ENCODE results near the gene CCDC137. TPM values are rescaled to one million over a fixed set of nuclear protein-coding genes. Genes with fewer than 3 reads are reported as not detected.
"Not testable (repeated sequence)": the region's sequence is repeated elsewhere in the genome, so short reads cannot be mapped to it uniquely, and the experiment has no call there.

CCDC137 gene
- 10 to 100 TPM; 16.8 to 21.9 (median 17.5) TPM for polyA plus RNA-seq (ENCODE audit: insufficient read length in 3 of 3)
- long read RNA-seq, donor 1, partial matches to known transcripts = 5 of 70 reads
- long read RNA-seq, donor 1, other reads (novel, unspliced or antisense) = 62 of 70 reads
- long read RNA-seq, donor 2, transcript CCDC137-201 (6 exons, 2,468 nt) = major isoform, 7 of 7 reads
- long read RNA-seq, donor 2, partial matches to known transcripts = 0 of 7 reads
- long read RNA-seq, donor 2, other reads (novel, unspliced or antisense) = 0 of 7 reads
- long read RNA-seq, donor 3, transcript CCDC137-201 (6 exons, 2,468 nt) = major isoform, 5 of 5 reads
- long read RNA-seq, donor 3, partial matches to known transcripts = 0 of 5 reads
- long read RNA-seq, donor 3, other reads (novel, unspliced or antisense) = 0 of 5 reads
- long read RNA-seq, donor 4, transcript CCDC137-201 (6 exons, 2,468 nt) = major isoform, 6 of 6 reads
- long read RNA-seq, donor 4, partial matches to known transcripts = 0 of 6 reads
- long read RNA-seq, donor 4, other reads (novel, unspliced or antisense) = 0 of 6 reads
- long read RNA-seq, donor 5, partial matches to known transcripts = 5 of 6 reads
- long read RNA-seq, donor 5, other reads (novel, unspliced or antisense) = 0 of 6 reads
- long read RNA-seq, donor 6, partial matches to known transcripts = 8 of 18 reads
- long read RNA-seq, donor 6, other reads (novel, unspliced or antisense) = 6 of 18 reads
- long read RNA-seq, donor 7, transcript CCDC137-201 (6 exons, 2,468 nt) = major isoform, 8 of 16 reads
- long read RNA-seq, donor 7, partial matches to known transcripts = 6 of 16 reads
- long read RNA-seq, donor 7, other reads (novel, unspliced or antisense) = 0 of 16 reads
- long read RNA-seq, donor 8, partial matches to known transcripts = 0 of 4 reads
- long read RNA-seq, donor 8, other reads (novel, unspliced or antisense) = 0 of 4 reads
- long read RNA-seq, donor 9, transcript CCDC137-201 (6 exons, 2,468 nt) = major isoform, 7 of 74 reads
- long read RNA-seq, donor 9, partial matches to known transcripts = 19 of 74 reads
- long read RNA-seq, donor 9, other reads (novel, unspliced or antisense) = 47 of 74 reads
- long read RNA-seq, donor 10, transcript CCDC137-201 (6 exons, 2,468 nt) = major isoform, 5 of 17 reads
- long read RNA-seq, donor 10, partial matches to known transcripts = 11 of 17 reads
- long read RNA-seq, donor 10, other reads (novel, unspliced or antisense) = 0 of 17 reads
- long read RNA-seq, donor 11, partial matches to known transcripts = 0 of 1 reads
- long read RNA-seq, donor 11, other reads (novel, unspliced or antisense) = 0 of 1 reads
- long read RNA-seq, donor 12, transcript CCDC137-201 (6 exons, 2,468 nt) = major isoform, 9 of 105 reads
- long read RNA-seq, donor 12, partial matches to known transcripts = 48 of 105 reads
- long read RNA-seq, donor 12, other reads (novel, unspliced or antisense) = 48 of 105 reads
- long read RNA-seq, donor 13, partial matches to known transcripts = 0 of 3 reads
- long read RNA-seq, donor 13, other reads (novel, unspliced or antisense) = 0 of 3 reads
- long read RNA-seq, donor 14 = 0 reads
- long read RNA-seq, donor 15 = 0 reads
- long read RNA-seq, donor 16, transcript CCDC137-201 (6 exons, 2,468 nt) = major isoform, 7 of 17 reads
- long read RNA-seq, donor 16, partial matches to known transcripts = 9 of 17 reads
- long read RNA-seq, donor 16, other reads (novel, unspliced or antisense) = 0 of 17 reads

- peak; percentile 96 for DNase-seq
These were observed at the start of gene CCDC137, which contains the start of gene OXLD1 for GRCh38 chr17:81666342-81667191. Gene CCDC137, plus strand, starts transcription at chr17:81666737. Its CDS starts 30 bp downstream, at chr17:81666767. Gene OXLD1, minus strand, starts transcription at chr17:81666605. Its CDS starts 28 bp downstream, at chr17:81666577.

- DNase-seq = no peak
These were observed 49.7 kb upstream of the CCDC137 start for GRCh38 chr17:81616877-81617276.

GRCh38 chr17:81618307-81618706 is 48.2 kb upstream of the CCDC137 start:
- DNase-seq = not testable (repeated sequence)

GRCh38 chr17:81621494-81622130 is 44.9 kb upstream of the CCDC137 start:
- no peak for DNase-seq

GRCh38 chr17:81630274-81630673 is 36.3 kb upstream of the CCDC137 start:
- DNase-seq = no peak

- no peak for DNase-seq
These were observed 35.1 kb upstream of the CCDC137 start for GRCh38 chr17:81631482-81631881.

GRCh38 chr17:81635431-81635830 is 31.1 kb upstream of the CCDC137 start:
- DNase-seq = no peak

- DNase-seq = no peak
These were observed 30.5 kb upstream of the CCDC137 start for GRCh38 chr17:81635973-81636504.

- DNase-seq = peak; percentile 86
These were observed 29.8 kb upstream of the CCDC137 start, which contains the start of the genes NPLOC4 and TSPAN10 for GRCh38 chr17:81636505-81637288. Gene NPLOC4, minus strand, starts transcription at chr17:81637112. Its CDS starts 182 bp downstream, at chr17:81636930. Gene TSPAN10, plus strand, starts transcription at chr17:81637196. Its CDS starts 5,217 bp downstream, at chr17:81642413.

GRCh38 chr17:81638683-81639082 is 27.9 kb upstream of the CCDC137 start:
- no peak for DNase-seq

GRCh38 chr17:81640011-81640410 is 26.5 kb upstream of the CCDC137 start:
- DNase-seq = no peak

- DNase-seq = no peak
These were observed 24.6 kb upstream of the CCDC137 start for GRCh38 chr17:81641825-81642489.

GRCh38 chr17:81644496-81644895 is 22.0 kb upstream of the CCDC137 start:
- no peak for DNase-seq

GRCh38 chr17:81644976-81645952 is 21.3 kb upstream of the CCDC137 start:
- DNase-seq = no peak

- no peak for DNase-seq
These were observed 19.5 kb upstream of the CCDC137 start for GRCh38 chr17:81646869-81647600.
